SKM-1 (cell line): Measurements from ENCODE around the gene USP9X.
A peak's percentile ranks its signal among the peaks of the same experiment; 100 is the strongest.
"Not testable (repeated sequence)": the region's sequence is repeated elsewhere in the genome, so short reads cannot be mapped to it uniquely, and the experiment has no call there.

Source experiments
- DNase-seq: peaks from one replicate; lab custom pipeline; 2025; ENCODE audit not compliant: unreplicated experiment; lab: John Stamatoyannopoulos, UW

USP9X gene, protein sequence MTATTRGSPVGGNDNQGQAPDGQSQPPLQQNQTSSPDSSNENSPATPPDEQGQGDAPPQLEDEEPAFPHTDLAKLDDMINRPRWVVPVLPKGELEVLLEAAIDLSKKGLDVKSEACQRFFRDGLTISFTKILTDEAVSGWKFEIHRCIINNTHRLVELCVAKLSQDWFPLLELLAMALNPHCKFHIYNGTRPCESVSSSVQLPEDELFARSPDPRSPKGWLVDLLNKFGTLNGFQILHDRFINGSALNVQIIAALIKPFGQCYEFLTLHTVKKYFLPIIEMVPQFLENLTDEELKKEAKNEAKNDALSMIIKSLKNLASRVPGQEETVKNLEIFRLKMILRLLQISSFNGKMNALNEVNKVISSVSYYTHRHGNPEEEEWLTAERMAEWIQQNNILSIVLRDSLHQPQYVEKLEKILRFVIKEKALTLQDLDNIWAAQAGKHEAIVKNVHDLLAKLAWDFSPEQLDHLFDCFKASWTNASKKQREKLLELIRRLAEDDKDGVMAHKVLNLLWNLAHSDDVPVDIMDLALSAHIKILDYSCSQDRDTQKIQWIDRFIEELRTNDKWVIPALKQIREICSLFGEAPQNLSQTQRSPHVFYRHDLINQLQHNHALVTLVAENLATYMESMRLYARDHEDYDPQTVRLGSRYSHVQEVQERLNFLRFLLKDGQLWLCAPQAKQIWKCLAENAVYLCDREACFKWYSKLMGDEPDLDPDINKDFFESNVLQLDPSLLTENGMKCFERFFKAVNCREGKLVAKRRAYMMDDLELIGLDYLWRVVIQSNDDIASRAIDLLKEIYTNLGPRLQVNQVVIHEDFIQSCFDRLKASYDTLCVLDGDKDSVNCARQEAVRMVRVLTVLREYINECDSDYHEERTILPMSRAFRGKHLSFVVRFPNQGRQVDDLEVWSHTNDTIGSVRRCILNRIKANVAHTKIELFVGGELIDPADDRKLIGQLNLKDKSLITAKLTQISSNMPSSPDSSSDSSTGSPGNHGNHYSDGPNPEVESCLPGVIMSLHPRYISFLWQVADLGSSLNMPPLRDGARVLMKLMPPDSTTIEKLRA (N-terminal part only)

DNA sequence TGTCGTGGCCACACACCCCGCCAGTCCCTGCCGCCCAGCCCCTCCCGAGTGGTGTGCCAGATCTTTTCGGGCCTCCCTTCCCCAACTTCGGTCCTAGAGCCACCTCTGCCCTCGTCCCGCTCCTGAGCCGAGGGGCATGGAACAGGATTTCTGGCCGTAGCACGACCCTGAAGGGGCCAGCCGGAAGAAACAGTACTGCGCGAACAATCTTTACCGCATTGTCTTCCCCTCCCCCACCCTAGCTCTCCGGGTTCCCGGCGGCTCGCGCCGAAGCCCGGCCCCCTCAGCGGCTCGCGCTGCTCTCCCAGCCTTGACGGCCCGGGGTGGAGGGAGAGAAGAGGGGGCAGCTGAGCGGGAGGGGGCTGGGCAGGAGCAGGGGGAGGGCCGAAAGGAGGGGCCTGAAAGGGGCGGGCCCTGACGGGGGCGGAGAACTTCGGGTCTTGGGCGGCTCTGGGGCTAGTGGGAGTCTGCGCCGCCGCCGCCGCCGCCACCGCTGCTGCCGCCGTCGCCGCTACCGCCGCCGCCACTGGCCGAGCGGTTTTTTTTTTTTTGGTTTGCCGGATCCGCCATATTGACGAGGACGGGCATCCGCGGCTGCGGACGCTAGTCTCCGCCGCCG, at the start of gene USP9X:
USP9X (plus strand) TSS at position 553 of the 619 bp plus-strand sequence. CDS start 38,184 bp downstream, outside the sequence.
- peak; percentile 42 for DNase-seq

DNA sequence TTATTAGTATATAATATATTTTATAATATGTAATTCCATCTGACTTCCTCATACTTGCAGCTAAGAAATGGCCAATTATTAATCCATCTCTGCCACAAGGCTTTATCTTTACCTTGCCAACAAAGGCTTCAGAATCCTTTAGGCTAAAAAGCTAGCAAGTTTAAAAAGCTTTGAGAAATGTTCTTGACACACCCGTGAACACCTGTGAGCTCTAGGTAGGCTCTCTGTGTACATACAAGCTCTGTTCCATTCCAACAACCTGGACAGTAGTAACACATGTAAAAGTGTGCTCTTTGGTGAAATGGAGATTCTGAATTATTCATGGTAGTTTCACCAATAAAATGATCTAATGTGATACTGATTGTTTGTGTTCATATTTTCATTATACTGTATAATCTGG, 49.7 kb upstream of the USP9X start:
- DNase-seq, result no peak

DNA sequence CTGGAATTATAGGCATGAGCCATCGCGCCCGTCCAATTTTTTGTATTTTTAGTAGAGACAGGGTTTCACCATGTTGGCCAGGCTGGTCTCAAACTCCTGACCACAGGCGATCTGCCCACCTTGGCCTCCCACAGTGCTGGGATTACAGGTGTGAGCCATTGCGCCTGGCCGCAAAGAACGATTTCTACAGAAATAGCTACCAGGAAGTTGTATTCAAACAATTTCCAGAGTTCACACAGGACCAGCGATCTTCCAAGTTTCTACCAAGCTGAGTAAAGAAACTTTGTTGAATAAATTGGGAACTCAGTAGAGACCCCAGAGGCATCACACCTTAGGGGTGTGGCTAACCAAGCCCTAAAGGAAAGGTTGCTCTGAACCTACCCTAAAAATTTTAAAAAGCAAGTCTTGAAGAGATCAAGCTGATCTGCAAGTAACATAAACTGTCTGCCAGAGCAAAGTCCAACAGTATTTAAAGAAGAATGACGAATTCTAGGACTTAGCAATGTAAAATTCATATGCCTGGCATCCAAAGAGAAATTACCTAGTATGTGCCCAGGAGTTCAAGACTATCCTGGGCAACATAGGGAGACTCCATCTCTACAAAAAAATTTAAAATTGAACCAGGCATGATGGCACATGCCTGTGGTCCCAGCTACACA, 48.4 kb upstream of the USP9X start:
- no peak for DNase-seq

DNA sequence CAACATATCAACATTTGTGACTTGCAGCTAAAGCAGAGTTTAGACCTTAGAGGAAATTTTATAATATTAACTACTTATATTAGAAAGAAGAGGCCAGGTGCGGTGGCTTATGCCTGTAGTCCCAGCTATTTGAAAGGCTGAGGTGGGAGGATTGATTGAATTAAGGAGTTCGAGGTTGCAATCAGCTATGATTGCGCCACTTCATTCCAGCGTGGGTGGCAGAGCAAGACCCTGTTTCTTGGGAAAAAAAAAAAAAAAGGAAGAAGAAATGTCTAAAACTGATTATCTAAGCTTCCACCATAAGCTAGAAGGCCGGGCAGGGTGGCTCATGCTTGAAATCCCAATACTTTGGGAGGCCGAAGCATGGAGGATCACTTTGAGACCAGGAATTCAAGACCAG, 42.0 kb upstream of the USP9X start:
- DNase-seq, result no peak

GRCh38 chrX:41043674-41044345, 41.4 kb upstream of the USP9X start:
- DNase-seq, result no peak

DNA sequence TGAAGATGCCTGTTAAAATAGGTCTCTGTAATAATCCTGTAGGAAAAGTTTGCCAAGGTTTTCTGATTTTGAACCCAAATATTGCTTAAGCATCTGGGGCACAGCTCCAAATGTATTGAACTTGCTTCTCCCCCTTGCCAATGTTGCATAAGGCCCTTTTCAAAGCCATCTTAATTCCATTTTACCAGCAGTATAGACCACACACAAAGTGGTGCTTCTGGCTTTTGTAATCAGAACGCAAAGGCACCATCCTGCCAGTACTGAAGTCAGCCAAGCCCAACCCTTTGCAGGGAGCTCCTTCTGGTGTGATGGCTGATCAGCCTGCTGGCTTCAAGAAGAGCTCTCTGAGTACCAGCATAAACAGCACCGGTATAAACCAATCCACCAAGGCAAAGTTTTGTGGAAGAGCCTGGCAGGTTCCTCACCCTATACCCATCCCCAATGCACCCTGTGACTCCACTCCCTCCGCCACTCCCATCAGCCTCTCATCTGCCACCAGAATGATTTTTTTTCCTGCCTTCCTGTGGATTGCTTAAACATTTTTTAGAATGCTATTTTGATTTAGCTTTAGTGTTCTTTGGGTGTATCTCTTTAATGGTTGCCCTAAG, 39.2 kb upstream of the USP9X start:
- DNase-seq, result no peak

DNA sequence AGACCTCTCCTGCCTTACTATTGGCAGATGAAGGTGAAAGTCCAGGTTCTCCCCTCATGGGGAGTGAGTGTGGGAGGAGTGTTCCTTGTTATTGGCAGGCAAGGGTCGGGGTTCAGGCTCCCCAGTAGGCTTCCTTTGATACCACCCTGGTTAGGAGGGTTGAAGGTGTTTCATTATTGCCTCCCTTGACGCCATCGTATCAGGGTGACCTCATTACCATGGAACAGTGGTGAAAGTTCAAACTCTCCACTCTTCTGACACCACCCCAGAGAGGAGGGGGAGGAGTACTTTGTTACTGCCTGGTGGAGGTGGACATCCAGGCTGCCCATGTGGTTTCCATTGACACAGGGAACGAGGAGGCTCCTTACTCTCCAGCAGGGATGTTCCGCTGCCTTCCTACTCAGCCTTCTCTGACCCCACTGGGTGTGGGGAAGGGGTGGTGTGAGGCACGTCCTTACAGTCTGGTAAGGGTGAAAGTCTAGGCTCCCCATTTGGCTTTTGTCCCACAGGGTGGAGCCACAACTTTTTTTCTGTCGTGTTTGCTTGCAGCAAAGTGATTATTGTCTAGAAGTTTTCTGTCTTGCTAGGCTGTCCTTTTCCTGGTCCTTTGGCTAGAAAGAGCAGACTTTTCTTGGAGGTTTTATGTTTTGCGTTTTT, 37.2 kb upstream of the USP9X start:
- DNase-seq, result no peak

DNA sequence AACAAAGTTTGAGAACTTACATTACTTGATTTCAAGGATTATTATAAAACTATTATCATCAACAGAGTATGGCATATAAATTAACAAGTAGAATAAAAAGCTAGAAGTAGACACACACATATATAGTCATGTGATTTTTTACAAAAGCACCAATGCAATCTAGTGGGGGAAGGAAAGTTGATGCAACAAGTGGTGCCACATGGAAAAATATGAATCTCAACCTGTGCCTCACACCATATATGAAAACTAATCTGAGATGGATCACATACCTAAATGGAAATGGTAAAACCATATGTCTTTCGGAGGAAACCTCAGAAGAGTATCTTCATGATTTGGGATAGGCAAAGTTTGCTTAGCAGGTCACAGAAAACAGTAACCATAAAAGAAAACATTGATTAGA, 34.9 kb upstream of the USP9X start:
- no peak for DNase-seq

- DNase-seq, result no peak
Observed at GRCh38 chrX:41051288-41051687, 34.0 kb upstream of the USP9X start.

DNA sequence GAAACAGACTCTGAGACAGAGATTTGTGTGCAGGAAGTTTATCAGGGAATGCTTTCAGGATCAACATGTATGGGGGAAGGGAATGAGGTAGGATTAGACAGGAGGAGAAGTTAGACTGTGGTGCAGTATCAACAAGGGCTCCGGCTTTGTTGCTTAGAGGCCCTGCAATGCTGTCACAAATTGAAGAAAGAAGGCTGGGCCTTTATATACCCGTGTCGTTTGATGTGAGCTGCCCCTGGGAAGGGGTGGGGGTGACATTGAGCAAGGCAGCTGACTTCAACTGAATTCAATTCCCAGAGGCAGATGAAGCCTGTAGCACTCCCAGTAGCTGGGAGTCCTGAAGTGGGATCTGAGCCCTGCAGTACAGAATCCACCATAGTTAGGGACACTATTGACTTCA, 29.5 kb upstream of the USP9X start:
- no peak for DNase-seq

DNA sequence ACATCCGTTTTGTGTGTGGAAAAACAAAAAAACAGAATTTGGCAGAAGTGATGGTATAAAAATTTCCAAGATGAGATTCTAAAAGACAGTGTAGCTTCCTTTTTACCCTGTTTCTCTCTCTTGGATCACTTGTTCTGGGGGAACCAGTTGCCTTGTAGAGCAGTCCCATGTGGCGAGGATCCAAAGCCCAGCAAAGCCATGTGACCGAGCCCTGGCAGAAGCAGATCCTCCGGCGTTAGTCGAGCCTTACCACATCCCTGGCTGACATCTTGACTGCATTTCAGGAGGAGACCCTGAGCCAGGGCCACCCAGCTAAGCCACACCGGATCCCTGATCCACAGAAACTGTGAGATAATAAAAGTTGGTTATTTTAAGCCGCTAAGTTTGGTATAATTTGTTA, 22.0 kb upstream of the USP9X start:
- not testable (repeated sequence) for DNase-seq

DNA sequence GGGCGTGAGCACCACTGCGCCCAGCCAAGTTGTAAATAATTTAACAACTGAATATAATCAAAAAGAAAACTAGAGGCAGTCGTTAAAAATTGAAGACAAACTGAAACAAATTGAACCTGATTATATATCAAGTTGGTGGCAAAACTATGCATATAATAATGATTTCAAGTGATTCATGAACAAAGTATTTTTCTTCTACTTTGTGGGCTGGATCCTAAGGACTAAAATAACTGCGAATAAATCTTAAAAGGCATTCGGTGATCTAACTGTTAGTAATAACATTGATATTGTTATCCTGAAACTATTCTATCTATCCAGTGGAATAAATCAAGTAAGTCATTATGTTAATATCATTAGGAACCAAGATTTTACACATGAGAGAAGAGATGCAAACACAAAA, 21.2 kb upstream of the USP9X start:
- no peak for DNase-seq

DNA sequence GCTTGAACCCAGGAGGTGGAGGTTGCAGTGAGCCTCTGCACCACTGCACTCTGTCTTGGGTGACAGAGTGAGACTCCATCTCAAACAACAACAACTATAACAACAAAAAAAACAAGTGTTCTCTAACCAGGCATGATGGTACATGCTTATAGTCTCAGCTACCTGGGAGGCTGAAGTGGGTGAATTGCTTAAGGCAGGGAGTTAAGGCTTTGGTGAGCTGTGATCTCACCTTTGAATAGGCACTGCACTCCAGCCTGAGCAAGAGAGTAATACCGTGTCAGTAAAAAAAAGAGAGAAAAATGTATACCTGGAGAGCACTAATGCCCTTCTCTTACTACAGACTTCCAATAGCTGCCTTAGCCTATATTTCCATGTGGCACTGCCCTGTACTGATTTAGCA, 18.9 kb upstream of the USP9X start:
- DNase-seq, result no peak

DNA sequence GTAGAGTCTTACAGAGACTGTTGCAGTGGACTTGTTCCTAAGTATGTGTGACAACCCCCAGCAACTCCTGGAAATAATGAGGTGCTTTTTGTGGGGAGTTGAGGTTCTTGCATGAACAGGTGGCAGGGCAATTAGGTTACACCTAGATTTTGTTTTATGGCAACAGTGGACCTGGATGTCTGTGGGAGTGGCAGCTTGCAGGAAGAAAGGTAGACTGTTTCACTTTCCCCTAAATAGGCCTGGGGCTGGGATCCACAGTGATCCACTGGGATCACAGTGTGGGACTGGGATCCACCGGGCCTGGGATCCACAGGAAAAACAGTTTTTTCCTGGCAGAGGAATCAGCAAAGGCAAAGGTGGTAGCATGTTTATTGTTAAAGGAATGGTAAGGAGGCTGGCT, 18.3 kb upstream of the USP9X start:
- DNase-seq, result no peak

- no peak for DNase-seq
Observed at GRCh38 chrX:41067721-41068120, 17.5 kb upstream of the USP9X start.

GRCh38 chrX:41076742-41077141, 8.5 kb upstream of the USP9X start:
- no peak for DNase-seq

GRCh38 chrX:41081821-41082220, 3.4 kb upstream of the USP9X start:
- no peak for DNase-seq

GRCh38 chrX:41082783-41083182, 2.5 kb upstream of the USP9X start:
- DNase-seq, result peak; percentile 21
